A549 (cell line): ENCODE results near the gene CNTNAP2. TPM values are rescaled to one million over a fixed set of nuclear protein-coding genes. Genes with fewer than 3 reads are reported as not detected.

Experiments used
- ATAC-seq, 2 experiments: fragments of 200-7000 bp in 1 of 2; fragments of >200 bp in 1 of 2; cut with Nextera tagmentation in 1 of 2; cut with Tn5 transposase in 1 of 2; 3 replicates each; pipeline versions ENCODE4 v1.8.0 to v1.9.1; 2018 to 2020; ENCODE audit warnings: mild to moderate bottlenecking in 1 of 2, moderate library complexity in 1 of 2
- CTCF ChIA-PET: fragments of 300-600 bp; sonication (Branson Sonifier 250); formaldehyde crosslinking; extraction: SDS; loops from one replicate; lab custom pipeline; 2021; ENCODE audit warnings: antibody characterized with exemption, inconsistent platforms; lab: Yijun Ruan, JAX
- POLR2A ChIA-PET: fragments of 350-600 bp; formaldehyde crosslinking; extraction: SDS; loops from one replicate; lab custom pipeline; 2021; ENCODE audit warnings: antibody characterized with exemption, inconsistent platforms; lab: Yijun Ruan, JAX
- DNase-seq, 2 experiments: peaks; one replicate each; pipeline versions ENCODE4 v3.0.0 to v3.0.0-alpha.2; 2011 to 2016; ENCODE audit warnings: low read depth in 1 of 2, low spot score in 1 of 2
- FAIRE-seq: peaks from 2 replicates; lab custom pipeline; 2011; peaks lifted over from hg19 to GRCh38; lab: Jason Lieb, UNC
- H3K27ac ChIP-seq, 2 experiments: fragments of >200 bp; sonication (Bioruptor Twin); formaldehyde crosslinking; 3 replicates each; pipeline ENCODE4 v1.5.1; 2016 to 2017
- H3K4me1 ChIP-seq: fragments of >200 bp; sonication (Bioruptor Twin); formaldehyde crosslinking; 3 replicates; pipeline ENCODE4 v1.6.1; 2016
- H3K4me2 ChIP-seq: fragments of >200 bp; sonication (Bioruptor Twin); formaldehyde crosslinking; 3 replicates; pipeline ENCODE4 v1.6.1; 2016
- H3K4me3 ChIP-seq: fragments of >200 bp; sonication (Bioruptor Twin); formaldehyde crosslinking; 3 replicates; pipeline ENCODE4 v1.5.1; 2016
- H3K9me3 ChIP-seq: fragments of >200 bp; sonication (Bioruptor Twin); formaldehyde crosslinking; 3 replicates; pipeline ENCODE4 v1.6.1; 2016
- BHLHE40 ChIP-seq: IDR thresholded peaks from 2 replicates; pipeline ENCODE4 v1.6.1; 2012; ENCODE audit warnings: low read depth, low read length, inconsistent platforms
- CBX8 ChIP-seq: fragments of 200-600 bp; sonication (generic); IDR thresholded peaks from 2 replicates; pipeline ENCODE4 v1.6.1; 2016
- CEBPB ChIP-seq, 2 experiments: fragments of >200 bp in 1 of 2; sonication (Bioruptor Twin) in 1 of 2; formaldehyde crosslinking in 1 of 2; IDR thresholded peaks; 2 replicates each; pipeline ENCODE4 v1.6.1; 2012 to 2016
- CHD2 ChIP-seq: fragments of 150-350 bp; IDR thresholded peaks from 2 replicates; pipeline ENCODE4 v1.6.1; 2014; ENCODE audit warnings: low read length; ENCODE audit not compliant: partially characterized antibody
- CHD4 ChIP-seq: fragments of 200-600 bp; sonication (generic); IDR thresholded peaks from 2 replicates; pipeline ENCODE4 v1.6.1; 2016; ENCODE audit warnings: antibody characterized with exemption, mild to moderate bottlenecking, borderline replicate concordance
- EHF ChIP-seq: fragments of 250-450 bp; sonication (Bioruptor Pico); IDR thresholded peaks from 2 replicates; pipeline ENCODE4 v1.5.0; 2020; ENCODE audit warnings: mild to moderate bottlenecking
- EHMT2 ChIP-seq: fragments of 200-600 bp; sonication (generic); IDR thresholded peaks from 2 replicates; pipeline ENCODE4 v1.6.1; 2016; ENCODE audit warnings: antibody characterized with exemption, low read depth, mild to moderate bottlenecking, moderate library complexity
- ESRRA ChIP-seq: fragments of 150-350 bp; IDR thresholded peaks from 2 replicates; pipeline ENCODE4 v1.6.1; 2014; ENCODE audit warnings: mild to moderate bottlenecking, low read length, borderline replicate concordance
- FOXS1 ChIP-seq: fragments of 250-450 bp; sonication (Bioruptor Pico); IDR thresholded peaks from 2 replicates; pipeline ENCODE4 v1.5.0; 2020; ENCODE audit warnings: mild to moderate bottlenecking, moderate library complexity
- HDAC2 ChIP-seq: fragments of 200-600 bp; sonication (generic); IDR thresholded peaks from 2 replicates; pipeline ENCODE4 v1.6.1; 2016
- HES2 ChIP-seq: fragments of >200 bp; sonication (Bioruptor Twin); formaldehyde crosslinking; IDR thresholded peaks from 2 replicates; pipeline ENCODE4 v1.6.1; 2016
- HOXA7 ChIP-seq: fragments of 250-450 bp; sonication (Bioruptor Pico); IDR thresholded peaks from 2 replicates; pipeline ENCODE4 v1.5.0; 2020; ENCODE audit warnings: mild to moderate bottlenecking, moderate library complexity
- HOXB5 ChIP-seq: fragments of 250-450 bp; sonication (Bioruptor Pico); IDR thresholded peaks from 2 replicates; pipeline ENCODE4 v1.5.0; 2020; ENCODE audit warnings: mild to moderate bottlenecking, moderate library complexity
- MAFK ChIP-seq: fragments of 450-650 bp; IDR thresholded peaks from 2 replicates; pipeline ENCODE4 v1.6.1; 2014; ENCODE audit not compliant: partially characterized antibody
- MYC ChIP-seq: IDR thresholded peaks from 2 replicates; pipeline ENCODE4 v1.6.1; 2012; ENCODE audit warnings: mild to moderate bottlenecking, inconsistent platforms, low read length, improper control_type of control experiment, borderline replicate concordance
- NPAS2 ChIP-seq: fragments of 250-450 bp; sonication (Bioruptor Pico); IDR thresholded peaks from 2 replicates; pipeline ENCODE4 v1.8.0; 2022; ENCODE audit warnings: mild to moderate bottlenecking, moderate library complexity, borderline replicate concordance
- POLR2AphosphoS2 ChIP-seq: conservative IDR thresholded peaks from 2 replicates; pipeline ENCODE4 v1.6.1; 2012; ENCODE audit warnings: low read length, improper control_type of control experiment, inconsistent platforms
- RAD21 ChIP-seq, 2 experiments: fragments of >200 bp in 1 of 2; sonication (Bioruptor Twin) in 1 of 2; formaldehyde crosslinking in 1 of 2; IDR thresholded peaks in 1 of 2; conservative IDR thresholded peaks in 1 of 2; 2 replicates in 1 of 2; 3 replicates in 1 of 2; pipeline ENCODE4 v1.6.1; 2012 to 2018; ENCODE audit warnings: inconsistent platforms in 1 of 2
- RCOR1 ChIP-seq: fragments of 150-350 bp; IDR thresholded peaks from 2 replicates; pipeline ENCODE4 v1.6.1; 2014; ENCODE audit warnings: antibody characterized with exemption, low read length, low read depth
- RFX5 ChIP-seq: fragments of 450-650 bp; IDR thresholded peaks from 2 replicates; pipeline ENCODE4 v1.7.1; 2014; ENCODE audit warnings: antibody characterized with exemption, mild to moderate bottlenecking, moderate library complexity
- SMC3 ChIP-seq: fragments of >200 bp; sonication (Bioruptor Twin); formaldehyde crosslinking; IDR thresholded peaks from 3 replicates; pipeline ENCODE4 v1.6.1; 2018; ENCODE audit warnings: inconsistent platforms
- SREBF2 ChIP-seq: fragments of 450-650 bp; IDR thresholded peaks from 2 replicates; pipeline ENCODE4 v1.6.1; 2014; ENCODE audit warnings: mild to moderate bottlenecking, moderate library complexity
- TP53 ChIP-seq: fragments of 250-450 bp; sonication (Bioruptor Pico); IDR thresholded peaks from 2 replicates; pipeline ENCODE4 v1.5.0; 2021; ENCODE audit warnings: mild to moderate bottlenecking, moderate library complexity
- ZC3H11A ChIP-seq: fragments of 450-650 bp; IDR thresholded peaks from 2 replicates; pipeline ENCODE4 v1.6.1; 2014; ENCODE audit warnings: antibody characterized with exemption, mild to moderate bottlenecking
- ZFP36 ChIP-seq: fragments of 450-650 bp; IDR thresholded peaks from 2 replicates; pipeline ENCODE4 v1.6.1; 2014; ENCODE audit warnings: borderline replicate concordance; ENCODE audit not compliant: partially characterized antibody
- ZSCAN20 ChIP-seq: fragments of 250-450 bp; sonication (Bioruptor Pico); IDR thresholded peaks from 2 replicates; pipeline ENCODE4 v1.8.0; 2022; ENCODE audit warnings: mild to moderate bottlenecking, moderate library complexity
- WGBS: methylation state at CpG from one replicate; pipeline ENCODE4 v1.1.6; 2017; ENCODE audit errors: missing lambda C conversion rate; 5-methylcytosine and 5-hydroxymethylcytosine counted together
- polyA plus RNA-seq, 4 experiments: library from polyadenylated mRNA; depleted of rRNA in 3 of 4; stranded (reverse); fragments of >200 nt; fragmentation: RNase III in 1 of 4; extraction: RNeasy Plus Mini Kit Qiagen cat#74134 plus additional on column Dnase treatment in 1 of 4; gene quantifications; 2 replicates in 3 of 4; 3 replicates in 1 of 4; pipeline ENCODE4 v1.2.3, GENCODE V29; 2011 to 2017

Gene CNTNAP2
- polyA plus RNA-seq, 2 of the 4 experiments (the other 2 are of a cell fraction) = 0.05 to 0.13 TPM

- ATAC-seq (no peak), DNase-seq (no peak), FAIRE-seq (no peak)
- POLR2A ChIA-PET = no interaction called here
- TF ChIP-seq SREBF2 = no peak
- TF ChIP-seq CHD4 = no peak
- TF ChIP-seq NPAS2 (CRISPR knock-in tag) = no peak
- no peak for TF ChIP-seq HDAC2
- no peak for TF ChIP-seq HES2
- no peak for TF ChIP-seq HOXB5 (CRISPR knock-in tag)
- TF ChIP-seq TP53 (CRISPR knock-in tag) = no peak
- no peak for TF ChIP-seq ZFP36
- no peak for TF ChIP-seq RCOR1
- no peak for TF ChIP-seq FOXS1 (CRISPR knock-in tag)
- no peak for TF ChIP-seq CBX8
- TF ChIP-seq ZSCAN20 (CRISPR knock-in tag) = no peak
- no peak for TF ChIP-seq ESRRA
- no peak for TF ChIP-seq BHLHE40
- TF ChIP-seq, all 56 proteins: peak for 0
- no peak overlapping the region for H3K4me3 ChIP-seq
- H3K27ac ChIP-seq = no peak overlapping the region
- CTCF ChIA-PET = no interaction called here
- H3K9me3 ChIP-seq = no peaks in the 10 kb centered on the region
- 6% methylated on average over 2 of the region's 2 CpGs for WGBS
- no peaks in the 10 kb centered on the region for H3K4me1 ChIP-seq
- no peak overlapping the region for H3K4me2 ChIP-seq
Measured at GRCh38 chr7:146862415-146862814, 745.8 kb downstream of the CNTNAP2 start.

GRCh38 chr7:146864644-146865043 lies 748.0 kb downstream of the CNTNAP2 start:
- no peak for FAIRE-seq
- no peak for DNase-seq
- no peak overlapping the region for H3K4me2 ChIP-seq
- POLR2A ChIA-PET = no interaction called here
- 81% methylated on average over 2 of the region's 2 CpGs for WGBS
- H3K4me1 ChIP-seq = no peaks in the 10 kb centered on the region
- no peak overlapping the region for H3K4me3 ChIP-seq
- no peaks in the 10 kb centered on the region for H3K9me3 ChIP-seq
- no peak for ATAC-seq
- TF ChIP-seq HOXA7 (CRISPR knock-in tag) (no peak), EHF (CRISPR knock-in tag) (no peak)
- no peak overlapping the region for H3K27ac ChIP-seq
- CTCF ChIA-PET = interaction anchor here (0.5 kb wide), 1 partner anchor 323 kb away, joined by 3 read pairs; no protein-coding TSS in a partner anchor

DNA sequence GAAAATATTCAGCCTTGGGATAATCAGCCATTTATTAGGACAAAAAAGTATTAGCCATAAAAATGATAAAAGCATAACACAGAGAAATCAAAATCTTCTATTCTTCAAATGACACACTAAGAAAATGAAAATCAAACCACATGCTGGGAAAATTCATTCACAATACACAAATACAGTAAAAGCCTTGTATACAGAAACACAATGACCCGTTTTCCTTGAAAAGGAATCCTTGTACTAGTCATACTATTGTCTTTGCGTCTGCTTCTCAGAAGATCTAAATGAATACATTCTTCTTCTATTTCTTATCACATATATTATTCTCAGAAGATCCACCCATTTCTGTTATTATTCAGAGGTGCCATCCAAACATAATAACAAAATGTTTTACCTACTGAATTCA lies 749.1 kb downstream of the CNTNAP2 start:
- no peak overlapping the region for H3K4me2 ChIP-seq
- no peak for FAIRE-seq
- ChIA-PET CTCF (no interaction called here), POLR2A (no interaction called here)
- WGBS = 35% methylated on average over 2 of the region's 2 CpGs
- no peaks in the 10 kb centered on the region for H3K4me1 ChIP-seq
- TF ChIP-seq CHD2 (no peak), SMC3 (no peak), ZC3H11A (no peak), HES2 (no peak), CHD4 (no peak), MYC (no peak), RAD21 (conservative IDR thresholded peaks at IDR 0.05 in 1 of 2, IDR thresholded peaks at IDR 0.05 in 1 of 2) (no peak), RFX5 (no peak), MAFK (no peak), EHMT2 (no peak), ZSCAN20 (CRISPR knock-in tag) (no peak), POLR2AphosphoS2 (no peak), CEBPB (IDR thresholded peaks at IDR 0.05) (no peak), FOXS1 (CRISPR knock-in tag) (no peak), ZFP36 (no peak)
- H3K4me3 ChIP-seq = no peak overlapping the region
- DNase-seq = no peak
- ATAC-seq = no peak
- no peak overlapping the region for H3K27ac ChIP-seq
- no peaks in the 10 kb centered on the region for H3K9me3 ChIP-seq
